OCI-M2 (cell line): ENCODE data around the gene ATG4C.
A peak's percentile ranks its signal among the peaks of the same experiment; 100 is the strongest.
"Not testable (repeated sequence)": the region's sequence is repeated elsewhere in the genome, so short reads cannot be mapped to it uniquely, and the experiment has no call there.

ENCODE experiments used
- DNase-seq: peaks from one replicate; lab custom pipeline; 2025; ENCODE audit not compliant: unreplicated experiment; lab: John Stamatoyannopoulos, UW

Gene ATG4C, protein sequence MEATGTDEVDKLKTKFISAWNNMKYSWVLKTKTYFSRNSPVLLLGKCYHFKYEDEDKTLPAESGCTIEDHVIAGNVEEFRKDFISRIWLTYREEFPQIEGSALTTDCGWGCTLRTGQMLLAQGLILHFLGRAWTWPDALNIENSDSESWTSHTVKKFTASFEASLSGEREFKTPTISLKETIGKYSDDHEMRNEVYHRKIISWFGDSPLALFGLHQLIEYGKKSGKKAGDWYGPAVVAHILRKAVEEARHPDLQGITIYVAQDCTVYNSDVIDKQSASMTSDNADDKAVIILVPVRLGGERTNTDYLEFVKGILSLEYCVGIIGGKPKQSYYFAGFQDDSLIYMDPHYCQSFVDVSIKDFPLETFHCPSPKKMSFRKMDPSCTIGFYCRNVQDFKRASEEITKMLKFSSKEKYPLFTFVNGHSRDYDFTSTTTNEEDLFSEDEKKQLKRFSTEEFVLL

GRCh38 chr1:62783736-62784508 lies at the start of gene ATG4C:
Gene ATG4C (plus strand): TSS chr1:62784132. CDS start chr1:62803787, 19,655 bp downstream.
- peak; percentile 57 for DNase-seq

DNA sequence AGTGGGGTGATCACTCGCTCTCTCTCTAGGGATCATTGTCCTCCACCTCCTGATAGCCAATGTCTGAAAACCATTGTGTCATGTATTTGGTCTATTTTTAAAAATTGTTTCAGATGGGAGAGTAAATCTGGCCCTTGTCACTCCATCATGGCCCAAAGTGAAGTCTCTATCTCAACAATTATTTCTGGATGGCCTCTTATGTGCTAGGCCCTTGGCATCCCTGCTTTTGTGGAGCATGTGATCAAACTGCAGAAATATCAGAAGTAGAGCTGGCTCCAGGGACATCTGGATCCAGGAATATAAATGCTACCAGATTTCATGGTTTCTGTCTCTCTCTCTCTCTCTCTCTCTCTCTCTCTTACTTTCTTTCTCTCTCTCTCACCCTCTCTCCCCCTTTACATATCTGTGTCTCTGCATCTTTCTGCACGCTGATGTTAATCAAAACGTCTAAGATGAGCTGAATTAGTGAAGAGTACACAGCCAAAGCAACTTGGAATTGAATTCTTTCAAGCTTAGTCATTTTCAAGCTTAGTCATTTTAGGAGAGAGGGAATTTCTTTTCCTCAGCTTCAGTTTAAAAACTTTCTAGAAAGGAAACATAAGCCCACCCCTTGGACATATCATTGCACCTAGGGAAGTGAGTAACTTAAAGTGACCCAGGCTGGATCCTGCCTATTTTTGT lies 48.3 kb upstream of the ATG4C start:
- DNase-seq: no peak

DNA sequence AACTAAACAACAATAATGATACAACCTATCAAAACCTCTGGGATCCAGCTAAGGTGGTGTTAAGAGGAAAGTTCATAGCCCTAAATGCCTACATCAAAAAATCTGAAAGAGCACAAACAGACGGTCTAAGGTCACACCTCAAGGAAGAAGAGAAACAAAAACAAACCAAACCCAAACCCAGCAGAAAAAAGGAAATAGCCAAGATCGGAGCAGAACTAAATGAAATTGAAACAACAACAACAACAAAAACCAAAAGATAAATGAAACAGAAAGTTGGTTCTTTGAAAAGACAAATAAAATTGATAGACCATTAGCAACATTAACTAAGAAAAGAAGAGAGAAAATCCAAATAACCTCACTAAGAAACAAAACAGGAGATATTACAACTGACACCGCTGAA lies 43.2 kb upstream of the ATG4C start:
- DNase-seq: not testable (repeated sequence)

DNA sequence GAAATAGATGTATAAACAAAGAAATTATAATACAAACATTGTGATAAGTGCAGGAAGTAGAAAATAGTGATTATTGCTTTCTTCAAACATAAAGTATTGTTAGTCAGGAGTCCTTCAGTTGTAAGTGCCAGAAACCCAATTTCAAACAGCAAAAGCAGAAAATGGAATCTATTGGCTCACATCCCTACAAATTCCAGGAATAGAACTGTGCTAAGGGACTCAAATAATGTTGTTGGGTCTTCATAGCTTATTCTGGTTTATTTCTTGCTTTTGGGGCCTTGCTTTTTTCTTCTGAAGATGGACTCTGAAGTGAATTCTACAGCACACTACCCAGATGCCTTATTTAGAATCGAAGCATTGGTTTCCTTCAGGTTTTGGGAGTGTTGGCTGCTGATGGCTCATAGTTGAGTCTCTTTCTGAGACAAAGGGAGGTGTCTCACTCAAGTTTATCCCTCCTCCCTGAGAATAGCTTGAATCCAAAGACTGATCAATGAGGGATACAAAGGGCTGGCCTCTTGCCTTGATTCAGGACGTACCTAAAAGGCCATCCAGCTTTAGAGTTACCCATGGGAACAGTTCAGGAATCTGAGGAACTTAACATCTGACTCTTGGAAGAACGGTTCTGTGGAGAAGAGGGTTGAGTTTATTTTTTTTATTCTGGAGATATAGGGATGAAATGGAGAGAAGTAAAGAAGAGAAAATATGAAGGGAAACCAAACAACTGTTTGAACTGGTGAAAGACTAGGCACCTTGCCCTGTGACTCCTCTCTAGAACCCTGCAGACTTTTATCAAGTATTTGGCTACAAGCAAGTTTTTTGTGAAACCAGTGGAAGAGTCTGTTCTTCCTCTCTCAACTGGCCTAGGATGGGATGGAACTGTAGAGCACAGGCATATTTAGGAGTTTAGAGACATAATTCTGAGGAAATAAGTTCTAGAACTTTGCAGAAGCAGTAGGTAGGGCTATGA lies 39.0 kb upstream of the ATG4C start:
- DNase-seq: no peak

DNA sequence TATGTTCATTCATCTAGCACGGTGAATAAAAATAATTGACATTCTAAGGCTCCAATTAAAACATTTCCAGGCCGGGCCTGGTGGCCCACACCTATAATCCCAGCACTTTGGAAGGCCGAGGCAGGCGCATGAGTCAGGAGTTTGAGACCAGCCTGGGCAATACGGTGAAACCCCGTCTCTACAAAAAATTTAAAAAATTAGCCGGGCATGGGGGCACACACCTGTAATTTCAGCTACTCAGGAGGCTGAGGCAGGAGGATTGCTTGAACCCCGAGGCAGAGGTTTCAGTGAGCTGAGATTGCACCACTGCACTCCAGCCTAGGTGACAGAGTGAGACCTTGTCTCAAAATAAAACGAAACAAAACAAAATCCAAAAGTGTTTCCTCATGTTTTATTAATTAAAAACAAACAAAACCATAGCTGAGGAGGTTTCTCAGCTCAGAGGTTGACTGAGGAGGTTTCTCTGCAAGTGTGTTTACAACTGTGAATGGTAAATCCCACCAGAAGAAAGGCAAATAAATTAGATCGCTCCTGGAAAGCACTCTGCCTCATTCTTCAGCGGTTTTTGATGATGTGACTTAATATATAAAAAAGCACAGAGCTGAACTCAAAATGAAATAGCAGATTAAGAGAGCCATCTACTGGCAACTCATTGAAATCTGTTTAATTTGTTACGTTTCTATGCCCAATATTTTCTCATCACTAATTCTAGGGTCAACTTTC lies 37.7 kb upstream of the ATG4C start:
- DNase-seq: no peak

GRCh38 chr1:62746809-62747138 lies 37.2 kb upstream of the ATG4C start:
- DNase-seq: no peak

DNA sequence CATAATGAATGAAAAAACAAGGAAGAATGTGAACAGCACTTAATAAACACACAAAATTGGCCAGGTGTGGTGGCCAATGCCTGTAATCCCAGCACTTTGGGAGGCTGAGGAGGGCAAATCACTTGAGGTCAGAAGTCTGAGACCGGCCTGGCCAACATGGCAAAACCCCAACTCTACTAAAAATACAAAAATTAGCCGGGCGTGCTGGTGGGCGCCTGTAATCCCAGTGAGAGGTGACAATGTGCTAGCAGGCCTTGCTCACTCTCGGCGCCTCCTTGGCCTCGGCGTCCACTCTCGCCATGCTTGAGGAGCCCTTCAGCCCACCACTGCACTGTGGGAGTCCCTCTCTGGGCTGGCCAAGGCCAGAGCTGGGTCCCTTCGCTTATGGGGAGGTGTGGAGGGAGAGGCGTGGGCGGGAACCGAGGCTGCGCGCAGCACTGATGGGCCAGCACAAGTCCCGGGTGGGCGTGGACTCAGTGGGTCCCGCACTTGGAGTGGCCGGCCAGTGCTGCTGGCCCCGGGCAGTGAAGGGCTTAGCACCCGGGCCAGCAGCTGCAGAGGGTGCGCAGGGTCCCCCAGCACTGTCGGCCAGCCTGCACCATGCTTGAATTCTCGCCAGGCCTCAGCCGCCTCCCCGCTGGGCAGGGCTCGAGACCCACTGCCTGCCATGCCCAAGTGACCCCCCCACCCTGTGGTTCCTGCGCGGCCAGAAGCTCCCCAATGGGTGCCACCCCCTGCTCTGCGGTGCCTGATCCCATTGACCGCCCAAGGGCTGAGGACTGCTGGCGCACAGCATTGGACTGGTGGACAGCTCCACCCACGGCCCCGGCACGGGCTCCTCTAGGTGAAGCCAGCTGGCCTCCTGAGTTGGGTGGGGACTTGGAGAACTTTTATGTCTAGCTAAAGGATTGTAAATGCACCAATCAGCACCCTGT lies 30.6 kb upstream of the ATG4C start:
- DNase-seq: no peak

DNA sequence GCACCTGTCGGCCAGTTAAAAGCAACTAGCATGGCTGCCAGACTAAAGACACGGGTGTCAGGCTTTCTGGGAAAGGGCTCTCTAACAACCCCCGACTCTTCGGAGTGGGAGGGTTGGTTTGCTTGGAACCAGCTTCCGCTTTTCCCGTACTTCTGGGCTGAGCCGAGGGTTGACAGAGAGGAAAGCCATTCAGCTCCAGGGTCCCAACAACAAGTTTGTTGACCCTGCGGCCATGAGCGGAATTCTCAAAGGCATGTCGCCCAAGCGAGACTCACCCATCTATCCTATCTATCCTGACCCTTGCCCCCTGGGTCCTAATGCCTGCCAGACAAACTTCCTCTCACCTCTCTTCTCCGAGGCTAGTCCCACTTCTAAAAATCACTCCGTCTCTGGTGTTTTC lies 29.0 kb upstream of the ATG4C start:
- DNase-seq: not testable (repeated sequence)

GRCh38 chr1:62756255-62756884 lies 27.6 kb upstream of the ATG4C start:
- not testable (repeated sequence) for DNase-seq

GRCh38 chr1:62759232-62759875 lies 24.6 kb upstream of the ATG4C start:
- DNase-seq: not testable (repeated sequence)

GRCh38 chr1:62760021-62760782 lies 23.7 kb upstream of the ATG4C start:
- not testable (repeated sequence) for DNase-seq

DNA sequence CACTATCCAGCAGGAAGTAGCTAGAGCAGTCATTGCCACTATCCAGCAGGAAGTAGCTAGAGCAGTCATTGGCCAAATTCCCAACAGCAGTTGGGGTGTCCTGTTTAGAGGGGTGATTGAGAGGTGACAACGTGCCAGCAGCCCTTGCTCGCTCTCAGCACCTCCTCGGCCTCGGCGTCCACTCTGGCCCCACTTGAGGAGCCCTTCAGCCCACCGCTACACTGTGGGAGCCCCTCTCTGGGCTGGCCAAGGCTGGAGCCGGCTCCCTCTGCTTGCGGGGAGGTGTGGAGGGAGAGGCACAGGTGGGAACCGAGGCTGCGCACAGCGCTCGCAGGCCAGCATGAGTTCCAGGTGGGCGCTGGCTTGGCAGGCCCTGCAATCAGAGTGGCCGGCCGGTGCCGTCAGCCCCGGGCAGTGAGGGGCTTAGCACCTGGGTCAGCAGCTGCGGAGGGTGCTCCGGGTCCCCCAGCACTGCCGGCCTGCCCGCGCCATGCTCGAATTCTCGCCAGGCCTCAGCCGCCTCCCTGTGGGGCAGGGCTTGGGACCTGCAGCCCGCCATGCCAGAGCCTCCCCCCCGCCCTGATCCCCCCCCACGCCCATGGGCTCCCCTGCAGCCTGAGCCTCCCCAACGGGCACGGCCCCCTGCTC lies 22.6 kb upstream of the ATG4C start:
- DNase-seq: not testable (repeated sequence)

- DNase-seq: not testable (repeated sequence)
Measured at GRCh38 chr1:62762027-62762426, 21.9 kb upstream of the ATG4C start.

GRCh38 chr1:62765981-62766380 lies 18.0 kb upstream of the ATG4C start:
- DNase-seq: no peak

DNA sequence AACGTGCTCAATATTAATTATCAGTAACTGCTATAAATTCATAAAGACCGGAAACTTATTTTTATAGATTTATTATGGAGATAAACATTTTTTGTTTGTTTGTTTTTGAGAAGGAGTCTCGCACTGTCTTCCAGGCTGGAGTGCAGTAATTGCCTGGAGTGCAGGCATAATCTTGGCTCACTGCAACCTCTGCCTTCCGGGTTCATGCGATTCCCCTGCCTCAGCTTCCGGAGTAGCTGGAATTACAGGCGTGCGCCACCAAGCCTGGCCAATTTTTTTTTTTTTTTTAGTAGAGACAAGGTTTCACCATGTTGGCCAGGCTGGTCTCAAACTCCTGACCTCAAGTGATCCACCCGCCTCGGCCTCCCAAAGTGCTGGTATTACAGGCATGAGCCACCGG lies 15.4 kb upstream of the ATG4C start:
- not testable (repeated sequence) for DNase-seq

GRCh38 chr1:62772607-62773295 lies 11.2 kb upstream of the ATG4C start:
- no peak for DNase-seq
